Activated CD4-positive, alpha-beta T cell treated with anti-CD3 and anti-CD28 coated beads, Interleukin-2, amount 10 ng/mL, durations not matched to agents 7 days and 5 days (primary cell): ENCODE data around the gene TMEM175. TPM values are rescaled to one million over a fixed set of nuclear protein-coding genes. Genes with fewer than 3 reads are reported as not detected.

ENCODE experiments used
- CTCF ChIA-PET: fragments of 350-600 bp; sonication (Branson Sonifier 250); formaldehyde crosslinking; loops from one replicate; lab custom pipeline; 2021; ENCODE audit warnings: antibody characterized with exemption; lab: Charles Lee
- POLR2A ChIA-PET: fragments of 350-600 bp; sonication (Branson Sonifier 250); formaldehyde crosslinking; loops from one replicate; lab custom pipeline; 2021; ENCODE audit warnings: antibody characterized with exemption; lab: Charles Lee
- DNase-seq: peaks from one replicate; pipeline ENCODE4 v3.0.0-alpha.2; 2020
- H3K27ac Mint-ChIP-seq: one replicate; pipeline ENCODE4 v1.8.0; 2021; ENCODE audit warnings: mild to moderate bottlenecking, moderate library complexity, mixed read lengths
- H3K27me3 Mint-ChIP-seq: one replicate; pipeline ENCODE4 v1.8.0; 2021; ENCODE audit warnings: mixed read lengths
- H3K36me3 Mint-ChIP-seq: one replicate; pipeline ENCODE4 v1.8.0; 2021; ENCODE audit warnings: low read depth, mixed read lengths
- H3K4me1 Mint-ChIP-seq: one replicate; pipeline ENCODE4 v1.8.0; 2021; ENCODE audit warnings: mixed read lengths
- H3K4me3 Mint-ChIP-seq: one replicate; pipeline ENCODE4 v1.8.0; 2021; ENCODE audit warnings: mild to moderate bottlenecking, moderate library complexity, mixed read lengths
- H3K9me3 Mint-ChIP-seq: one replicate; pipeline ENCODE4 v1.8.0; 2021; ENCODE audit warnings: mixed read lengths
- total RNA-seq, 2 experiments: library from RNA; stranded (reverse); gene quantifications; one replicate each; pipeline ENCODE4 v1.2.3, GENCODE V29; 2021

TMEM175 gene
- total RNA-seq, 2 experiments from 2014 or later = 38.6 to 51.7 TPM

GRCh38 chr4:946517-947471 lies 14.5 kb downstream of the TMEM175 start:
- Mint-ChIP-seq H3K4me1 (no peaks in the 10 kb centered on the region), H3K9me3 (no peaks in the 10 kb centered on the region), H3K36me3 (no peaks in the 10 kb centered on the region), H3K27ac (no peak overlapping the region), H3K27me3 (no peaks in the 10 kb centered on the region), H3K4me3 (no peak overlapping the region)
- ChIA-PET POLR2A (no interaction called here), CTCF (no interaction called here)
- no peak for DNase-seq

DNA sequence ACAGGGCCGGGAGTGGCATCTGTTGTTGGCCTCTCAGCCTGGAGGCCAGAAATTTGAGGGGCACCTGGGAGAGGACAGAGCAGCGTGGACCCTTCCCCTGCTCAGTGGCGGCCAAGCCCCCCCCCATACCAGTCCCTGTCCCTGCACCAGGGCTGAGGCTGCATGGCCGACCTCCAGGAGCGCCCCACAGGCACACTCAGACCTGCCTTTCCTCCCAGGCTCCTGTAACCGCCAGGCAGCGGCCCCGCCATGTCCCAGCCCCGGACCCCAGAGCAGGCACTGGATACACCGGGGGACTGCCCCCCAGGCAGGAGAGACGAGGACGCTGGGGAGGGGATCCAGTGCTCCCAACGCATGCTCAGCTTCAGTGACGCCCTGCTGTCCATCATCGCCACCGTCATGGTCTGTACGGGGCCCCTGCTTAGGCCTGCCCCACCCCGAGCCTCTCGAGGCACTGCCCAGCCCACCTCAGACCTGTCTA lies 15.3 kb downstream of the TMEM175 start:
- POLR2A ChIA-PET = no interaction called here
- H3K27ac Mint-ChIP-seq = no peak overlapping the region
- no peaks in the 10 kb centered on the region for H3K9me3 Mint-ChIP-seq
- H3K4me3 Mint-ChIP-seq = no peak overlapping the region
- H3K36me3 Mint-ChIP-seq = no peaks in the 10 kb centered on the region
- CTCF ChIA-PET = interaction anchor here (1.1 kb wide), 1 partner anchor 15 kb away, joined by 3 read pairs; the partner anchor contains the start of genes GAK and TMEM175
- no peaks in the 10 kb centered on the region for H3K27me3 Mint-ChIP-seq
- DNase-seq = no peak
- H3K4me1 Mint-ChIP-seq = no peaks in the 10 kb centered on the region

DNA sequence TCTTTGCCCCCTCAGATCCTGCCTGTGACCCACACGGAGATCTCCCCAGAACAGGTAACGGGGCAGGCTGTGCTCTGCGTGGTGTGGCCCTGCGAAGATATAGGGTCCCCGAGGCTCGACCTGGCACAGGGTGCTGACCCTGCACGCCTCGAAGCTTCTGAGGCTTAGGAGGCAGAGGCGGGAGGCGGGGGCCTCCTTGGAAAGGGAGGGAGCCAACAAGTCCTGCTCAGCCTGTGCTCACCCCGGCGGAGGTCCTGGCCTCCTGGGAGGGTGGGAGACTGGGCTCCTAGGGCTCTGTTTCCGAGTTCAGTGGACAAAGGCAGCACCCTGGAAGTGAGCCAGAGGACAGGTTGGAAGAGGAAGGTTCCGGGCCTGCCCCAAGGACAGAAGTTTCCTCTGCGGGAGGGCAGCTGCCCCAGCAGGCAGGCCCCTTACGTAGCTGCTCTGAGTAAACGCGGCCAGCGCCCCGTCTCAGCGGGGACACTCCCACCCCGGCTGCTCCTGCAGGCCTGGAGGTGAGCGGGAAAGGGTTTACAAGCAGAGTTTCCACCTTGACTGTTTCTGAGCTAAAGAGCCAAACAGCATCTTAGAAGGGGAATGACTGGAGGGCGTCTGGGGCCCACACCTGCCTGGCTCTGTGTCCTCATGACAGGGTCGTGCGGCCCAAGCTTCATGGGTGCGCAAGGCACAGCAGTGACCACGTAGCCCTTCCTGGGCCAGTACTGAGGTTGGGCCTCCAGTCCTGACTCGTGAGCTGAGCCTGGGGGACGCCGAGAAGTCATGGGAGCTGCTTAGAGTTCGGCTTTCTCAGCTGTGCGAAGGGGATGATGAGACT lies 16.1 kb downstream of the TMEM175 start:
- no peaks in the 10 kb centered on the region for H3K4me1 Mint-ChIP-seq
- no peak overlapping the region for H3K27ac Mint-ChIP-seq
- ChIA-PET CTCF (interaction anchor here (0.6 to 1.1 kb wide), 2 partner anchors 14 to 16 kb away, joined by 3 read pairs; partner anchors contain the start of genes GAK and TMEM175), POLR2A (no interaction called here)
- DNase-seq = no peak
- no peaks in the 10 kb centered on the region for H3K9me3 Mint-ChIP-seq
- H3K27me3 Mint-ChIP-seq = no peaks in the 10 kb centered on the region
- H3K36me3 Mint-ChIP-seq = no peaks in the 10 kb centered on the region
- no peak overlapping the region for H3K4me3 Mint-ChIP-seq

GRCh38 chr4:948936-949300 lies 16.7 kb downstream of the TMEM175 start:
- Mint-ChIP-seq H3K9me3 (no peaks in the 10 kb centered on the region), H3K4me1 (no peaks in the 10 kb centered on the region), H3K36me3 (no peaks in the 10 kb centered on the region), H3K27me3 (no peaks in the 10 kb centered on the region), H3K4me3 (no peak overlapping the region), H3K27ac (no peak overlapping the region)
- no peak for DNase-seq
- CTCF ChIA-PET = interaction anchor here (1.1 kb wide), 1 partner anchor 17 kb away, joined by 3 read pairs; the partner anchor contains the start of genes GAK and TMEM175
- POLR2A ChIA-PET = no interaction called here

DNA sequence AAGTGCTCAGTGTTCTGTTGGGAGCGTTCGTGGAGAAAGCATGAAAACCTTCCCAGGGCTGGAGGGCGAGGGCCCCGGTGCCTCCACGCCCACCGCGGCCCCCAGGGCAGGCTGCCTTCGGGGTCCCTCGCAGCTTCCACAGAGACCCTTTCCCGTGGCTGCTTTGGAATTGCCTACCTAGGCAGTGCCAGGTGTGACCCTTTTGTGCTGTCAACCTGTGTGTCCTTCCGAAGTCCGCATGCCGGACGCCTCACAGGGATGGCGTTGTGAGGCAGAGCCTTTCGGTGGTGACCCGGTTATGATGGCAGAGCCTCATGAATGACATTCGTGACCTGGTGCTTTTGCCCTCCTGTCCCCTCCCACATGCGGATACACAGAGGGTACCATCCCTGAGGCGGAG lies 17.4 kb downstream of the TMEM175 start:
- DNase-seq = no peak
- Mint-ChIP-seq H3K4me3 (no peak overlapping the region), H3K9me3 (no peaks in the 10 kb centered on the region), H3K27me3 (no peaks in the 10 kb centered on the region), H3K27ac (no peak overlapping the region), H3K36me3 (peaks cover under 1% of the 10 kb centered on the region), H3K4me1 (no peaks in the 10 kb centered on the region)
- CTCF ChIA-PET = no interaction called here
- POLR2A ChIA-PET = no interaction called here

GRCh38 chr4:950136-951020 lies 18.1 kb downstream of the TMEM175 start:
- CTCF ChIA-PET = no interaction called here
- Mint-ChIP-seq H3K36me3 (peaks cover 2% of the 10 kb centered on the region), H3K4me3 (no peak overlapping the region), H3K9me3 (no peaks in the 10 kb centered on the region), H3K27me3 (no peaks in the 10 kb centered on the region), H3K4me1 (no peaks in the 10 kb centered on the region), H3K27ac (no peak overlapping the region)
- POLR2A ChIA-PET = no interaction called here
- no peak for DNase-seq

DNA sequence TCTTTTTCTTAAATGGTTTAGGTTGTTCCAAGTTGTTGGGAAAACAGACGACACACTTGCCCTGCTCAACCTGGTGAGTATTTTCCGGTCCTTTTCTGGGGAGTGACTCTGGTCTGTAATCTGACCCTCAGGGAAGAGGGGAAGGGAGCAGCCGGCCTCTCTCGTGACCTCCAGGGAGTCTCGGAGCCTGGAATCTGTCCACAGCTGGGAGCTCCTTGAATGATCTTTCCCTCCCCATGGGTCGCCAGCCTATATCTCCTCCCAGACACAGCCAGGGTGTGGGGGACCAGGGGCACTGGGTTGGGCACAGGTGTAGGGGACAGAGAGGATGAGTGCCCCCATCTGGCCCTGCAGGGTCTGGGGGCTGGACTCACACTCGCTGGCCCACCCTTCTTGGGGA lies 18.9 kb downstream of the TMEM175 start:
- CTCF ChIA-PET = no interaction called here
- Mint-ChIP-seq H3K4me1 (no peaks in the 10 kb centered on the region), H3K27ac (no peak overlapping the region), H3K4me3 (no peak overlapping the region), H3K36me3 (peaks cover 2% of the 10 kb centered on the region), H3K9me3 (no peaks in the 10 kb centered on the region), H3K27me3 (no peaks in the 10 kb centered on the region)
- POLR2A ChIA-PET = no interaction called here
- DNase-seq = no peak

- no peak overlapping the region for H3K4me3 Mint-ChIP-seq
- ChIA-PET POLR2A (no interaction called here), CTCF (no interaction called here)
- no peak overlapping the region for H3K27ac Mint-ChIP-seq
- peaks cover 2% of the 10 kb centered on the region for H3K36me3 Mint-ChIP-seq
- no peaks in the 10 kb centered on the region for H3K4me1 Mint-ChIP-seq
- no peak for DNase-seq
- no peaks in the 10 kb centered on the region for H3K27me3 Mint-ChIP-seq
- no peaks in the 10 kb centered on the region for H3K9me3 Mint-ChIP-seq
Observed at GRCh38 chr4:951594-952468, 19.6 kb downstream of the TMEM175 start.

DNA sequence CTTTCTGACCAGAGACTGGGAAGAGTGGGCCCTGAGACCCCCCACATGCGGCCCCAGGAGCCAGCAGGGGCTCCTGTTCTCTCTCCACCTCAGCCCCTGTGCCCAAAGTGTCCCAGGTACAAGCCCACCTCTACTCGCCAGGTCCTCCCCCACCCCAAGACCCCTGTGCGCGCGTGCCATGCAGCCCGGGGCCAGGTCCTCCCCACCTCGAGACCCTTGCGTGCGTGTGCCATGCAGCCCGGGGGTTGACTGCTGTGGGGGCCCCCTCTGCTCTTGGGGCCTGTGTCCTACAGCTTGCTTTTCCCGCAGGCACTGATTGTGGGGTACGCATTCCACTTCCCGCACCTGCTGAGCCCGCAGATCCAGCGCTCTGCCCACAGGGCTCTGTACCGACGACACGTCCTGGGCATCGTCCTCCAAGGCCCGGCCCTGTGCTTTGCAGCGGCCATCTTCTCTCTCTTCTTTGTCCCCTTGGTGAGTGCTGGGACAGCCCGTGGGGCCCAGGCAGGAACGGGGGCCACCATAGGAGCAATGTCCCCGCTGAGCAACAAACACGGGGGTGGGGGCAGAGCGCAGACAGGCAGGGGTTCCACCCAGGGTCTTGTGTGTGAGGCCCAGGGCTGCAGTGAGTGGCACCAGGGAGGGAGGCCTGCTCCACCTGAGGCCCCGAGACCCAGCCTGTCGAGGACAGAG lies 20.8 kb downstream of the TMEM175 start:
- H3K27ac Mint-ChIP-seq = no peak overlapping the region
- H3K4me1 Mint-ChIP-seq = no peaks in the 10 kb centered on the region
- CTCF ChIA-PET = no interaction called here
- peaks cover 2% of the 10 kb centered on the region for H3K36me3 Mint-ChIP-seq
- DNase-seq = no peak
- no peaks in the 10 kb centered on the region for H3K27me3 Mint-ChIP-seq
- H3K4me3 Mint-ChIP-seq = no peak overlapping the region
- no peaks in the 10 kb centered on the region for H3K9me3 Mint-ChIP-seq
- POLR2A ChIA-PET = no interaction called here

- Mint-ChIP-seq H3K36me3 (peaks cover 2% of the 10 kb centered on the region), H3K4me3 (no peak overlapping the region), H3K9me3 (no peaks in the 10 kb centered on the region), H3K4me1 (no peaks in the 10 kb centered on the region), H3K27me3 (no peaks in the 10 kb centered on the region), H3K27ac (no peak overlapping the region)
- DNase-seq = no peak
- ChIA-PET POLR2A (no interaction called here), CTCF (no interaction called here)
Observed at GRCh38 chr4:953574-953915, 21.3 kb downstream of the TMEM175 start.

DNA sequence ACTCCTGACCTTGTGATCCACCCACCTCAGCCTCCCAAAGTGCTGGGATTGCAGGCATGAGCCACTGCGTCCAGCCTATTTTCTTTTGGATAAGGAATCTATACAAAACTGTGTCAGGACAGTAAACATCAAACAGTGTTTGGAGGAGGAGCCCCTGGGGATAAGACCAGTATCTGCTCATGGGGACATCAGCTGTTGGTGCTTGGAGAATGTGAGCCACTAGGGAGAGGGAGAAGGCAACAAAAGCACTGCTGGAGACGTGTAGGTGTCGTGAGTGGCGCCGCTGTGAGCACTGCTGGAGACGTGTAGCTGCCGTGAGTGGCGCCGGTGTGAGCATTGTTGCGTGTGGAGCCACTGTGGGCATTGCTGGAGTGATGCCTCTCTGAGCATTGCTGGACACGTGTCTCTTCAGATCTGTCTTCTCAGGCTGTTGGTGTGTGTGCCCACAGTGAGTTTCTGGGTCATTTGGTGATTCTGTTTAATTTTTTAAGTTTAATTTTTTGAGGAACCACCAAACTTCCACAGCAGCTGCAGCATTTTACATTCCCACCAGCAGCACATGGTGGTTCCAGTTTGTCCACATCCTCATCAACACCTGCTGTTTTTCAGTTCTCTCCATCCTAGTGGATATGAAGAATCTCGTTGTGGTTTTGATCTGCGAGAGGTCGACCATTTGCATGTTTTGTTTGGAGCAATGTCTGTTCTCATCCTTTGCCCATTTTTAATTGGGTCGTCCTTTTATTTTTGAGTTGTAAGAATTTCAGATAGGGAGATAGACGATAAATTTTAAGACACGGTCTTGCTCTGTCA lies 22.2 kb downstream of the TMEM175 start:
- Mint-ChIP-seq H3K27ac (no peak overlapping the region), H3K27me3 (no peaks in the 10 kb centered on the region), H3K4me3 (no peak overlapping the region), H3K36me3 (peaks cover 4% of the 10 kb centered on the region), H3K9me3 (no peaks in the 10 kb centered on the region), H3K4me1 (no peaks in the 10 kb centered on the region)
- POLR2A ChIA-PET = no interaction called here
- no peak for DNase-seq
- CTCF ChIA-PET = no interaction called here
